RWPE1 (cell line): ENCODE measurements around the gene PTPRQ.

Experiments used
- CTCF ChIA-PET: fragments of 350-600 bp; sonication (Branson Sonifier 250); formaldehyde crosslinking; extraction: SDS; loops from one replicate; lab custom pipeline; 2021; lab: Yijun Ruan, JAX
- POLR2A ChIA-PET: fragments of 400-600 bp; formaldehyde crosslinking; extraction: SDS; loops from one replicate; lab custom pipeline; 2020; ENCODE audit warnings: antibody characterized with exemption; ENCODE audit not compliant: low non-redundant PET; lab: Yijun Ruan, JAX
- DNase-seq: peaks from one replicate; pipeline ENCODE4 v3.0.0; 2012; ENCODE audit warnings: low spot score
- H3K27ac ChIP-seq: fragments of 450-650 bp; 2 replicates; pipeline ENCODE4 v1.5.1; 2017
- CTCF ChIP-seq: fragments of 450-650 bp; conservative IDR thresholded peaks from 2 replicates; pipeline ENCODE4 v1.5.1; 2017; ENCODE audit warnings: low read depth, mild to moderate bottlenecking

Gene PTPRQ

GRCh38 chr12:80677994-80678393 lies 234.0 kb downstream of the PTPRQ start:
- no peak for TF ChIP-seq CTCF
- DNase-seq, result no peak
- POLR2A ChIA-PET, result no interaction called here
- no peak overlapping the region for H3K27ac ChIP-seq
- CTCF ChIA-PET, result no interaction called here

- ChIA-PET CTCF (no interaction called here), POLR2A (no interaction called here)
- DNase-seq, result no peak
- no peak overlapping the region for H3K27ac ChIP-seq
- TF ChIP-seq CTCF, result no peak
These were observed 235.5 kb downstream of the PTPRQ start for GRCh38 chr12:80679346-80680131.

GRCh38 chr12:80681287-80681686 lies 237.3 kb downstream of the PTPRQ start:
- ChIA-PET POLR2A (no interaction called here), CTCF (interaction anchor here (0.7 kb wide), 1 partner anchor 254 kb away, joined by 3 read pairs; no protein-coding TSS in a partner anchor)
- TF ChIP-seq CTCF, result no peak
- DNase-seq, result no peak
- no peak overlapping the region for H3K27ac ChIP-seq

GRCh38 chr12:80681786-80682185 lies 237.8 kb downstream of the PTPRQ start:
- no peak for DNase-seq
- no peak for TF ChIP-seq CTCF
- H3K27ac ChIP-seq, result no peak overlapping the region
- ChIA-PET CTCF (interaction anchor here (0.7 kb wide), 1 partner anchor 254 kb away, joined by 3 read pairs; no protein-coding TSS in a partner anchor), POLR2A (no interaction called here)

GRCh38 chr12:80684077-80684495 lies 240.1 kb downstream of the PTPRQ start:
- CTCF ChIA-PET, result no interaction called here

GRCh38 chr12:80690090-80690489 lies 246.1 kb downstream of the PTPRQ start:
- H3K27ac ChIP-seq, result no peak overlapping the region
- no peak for TF ChIP-seq CTCF
- CTCF ChIA-PET, result no interaction called here
- no peak for DNase-seq
- POLR2A ChIA-PET, result no interaction called here

More at GRCh38 chr12:80684077-80684495, 240.1 kb downstream of the PTPRQ start:
- DNase-seq, result no peak
- POLR2A ChIA-PET, result no interaction called here
- TF ChIP-seq CTCF, result no peak
- H3K27ac ChIP-seq, result no peak overlapping the region
